Activated effector memory CD4-positive, alpha-beta T cell treated with Interleukin-2 at 50 U/mL for 16 hours (primary cell): Measurements from ENCODE around the gene AQP7.
"Not testable (repeated sequence)": the region's sequence is repeated elsewhere in the genome, so short reads cannot be mapped to it uniquely, and the experiment has no call there.

Experiments
- DNase-seq: peaks from one replicate; pipeline ENCODE4 v3.0.0-alpha.2; 2020

Gene AQP7

DNA sequence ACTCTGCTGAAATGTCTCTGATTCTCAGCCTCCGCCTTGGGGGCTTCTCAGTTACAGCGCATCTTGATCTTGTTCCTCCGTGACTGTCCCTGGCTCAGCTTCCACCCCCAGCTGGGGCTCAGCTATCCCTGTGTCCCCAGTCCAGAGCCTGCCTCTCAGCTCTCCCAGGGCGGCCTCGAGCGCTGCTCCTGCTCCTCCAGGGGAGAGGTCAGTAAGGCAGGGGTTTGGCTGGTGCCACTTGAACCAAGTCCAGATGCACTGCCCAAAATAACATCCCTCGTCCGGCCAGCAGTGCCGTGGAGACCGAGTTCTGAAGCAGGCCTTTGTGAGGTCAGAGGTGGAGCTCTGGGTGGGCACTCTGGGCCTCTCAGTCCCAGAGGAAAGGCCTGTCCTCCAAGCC lies at the start of gene AQP7:
Gene AQP7, minus strand, starts transcription at position 198 of the 400 bp plus-strand sequence. CDS start 1,306 bp downstream, outside the sequence.
- DNase-seq = not testable (repeated sequence)

DNA sequence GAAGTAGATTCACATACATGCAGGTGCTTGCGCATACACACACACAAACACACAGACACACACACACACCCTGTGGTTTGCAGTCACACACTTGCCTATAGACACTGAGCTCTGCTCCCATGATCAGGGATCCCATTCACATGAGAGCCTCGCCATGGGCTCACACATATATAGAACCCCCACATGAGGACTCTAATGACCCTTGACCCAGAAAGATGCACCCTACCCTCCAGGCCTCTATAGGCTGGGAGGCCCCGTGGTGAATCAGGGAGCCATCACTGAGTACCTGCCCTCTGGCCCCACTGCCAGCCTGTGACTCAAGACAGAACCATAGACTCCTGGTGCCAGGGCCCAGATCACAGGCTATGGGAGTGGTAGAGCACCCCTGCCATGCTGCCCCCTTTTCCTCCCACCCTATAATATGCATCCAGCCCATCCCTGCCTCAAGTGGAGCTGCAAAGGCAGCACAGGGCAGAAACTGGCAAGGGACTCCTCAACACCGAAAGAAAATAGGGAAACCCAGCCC lies 48.3 kb upstream of the AQP7 start:
- no peak for DNase-seq

DNA sequence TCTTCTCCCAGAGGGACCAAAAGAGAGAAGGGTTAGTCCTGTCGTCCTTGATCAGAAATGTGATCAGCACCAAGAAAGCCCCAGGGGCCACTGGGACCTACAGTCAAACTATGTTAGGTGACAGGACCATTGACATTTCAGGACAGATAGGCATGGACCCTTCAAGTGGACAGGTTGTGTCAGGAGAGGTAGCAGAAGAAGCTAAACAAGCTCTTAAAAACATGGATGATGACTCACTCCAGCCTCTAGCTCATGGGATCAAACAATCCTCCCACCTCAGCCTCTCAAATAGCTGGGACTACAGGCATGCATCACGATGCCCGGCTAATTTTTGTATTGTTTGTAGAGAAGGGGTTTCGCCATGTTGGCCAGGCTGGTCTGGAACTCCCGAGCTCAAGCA lies 47.3 kb upstream of the AQP7 start:
- no peak for DNase-seq

DNA sequence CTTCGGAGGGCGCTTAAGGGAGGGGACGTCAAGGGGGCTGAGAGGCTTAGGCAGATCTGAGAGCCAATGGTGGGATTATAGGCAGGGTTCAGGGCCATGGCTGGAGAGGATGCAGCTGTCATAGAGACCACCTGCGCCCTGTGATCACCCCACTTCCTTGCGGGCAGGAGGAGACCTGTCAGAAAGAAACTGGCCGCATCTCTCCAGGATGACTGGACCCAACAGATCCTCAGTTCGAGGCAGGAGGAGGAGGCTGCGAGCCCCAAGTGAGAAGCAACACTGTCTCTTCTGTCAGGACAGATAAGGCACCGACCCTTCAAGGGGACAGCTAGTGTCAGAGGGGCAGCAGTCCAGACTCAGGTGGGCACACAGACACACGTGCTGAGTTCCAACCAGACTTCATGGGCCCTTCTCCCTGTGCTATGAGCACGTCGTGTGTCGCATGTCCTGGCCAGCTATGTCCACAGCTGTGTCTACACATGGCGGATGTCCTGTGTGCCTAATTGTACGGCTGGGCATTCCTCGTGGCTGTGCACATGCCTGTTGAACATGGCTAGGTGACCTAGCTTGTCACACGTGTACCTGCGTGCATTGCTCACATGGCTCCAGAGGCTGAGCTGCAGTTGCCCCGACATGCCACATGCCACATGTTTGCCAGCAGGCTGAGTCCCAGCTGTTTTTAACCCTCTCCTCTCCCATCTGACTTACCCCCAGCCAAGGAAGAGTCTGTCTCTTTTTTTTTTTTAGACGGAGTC lies 45.6 kb upstream of the AQP7 start:
- no peak for DNase-seq

DNA sequence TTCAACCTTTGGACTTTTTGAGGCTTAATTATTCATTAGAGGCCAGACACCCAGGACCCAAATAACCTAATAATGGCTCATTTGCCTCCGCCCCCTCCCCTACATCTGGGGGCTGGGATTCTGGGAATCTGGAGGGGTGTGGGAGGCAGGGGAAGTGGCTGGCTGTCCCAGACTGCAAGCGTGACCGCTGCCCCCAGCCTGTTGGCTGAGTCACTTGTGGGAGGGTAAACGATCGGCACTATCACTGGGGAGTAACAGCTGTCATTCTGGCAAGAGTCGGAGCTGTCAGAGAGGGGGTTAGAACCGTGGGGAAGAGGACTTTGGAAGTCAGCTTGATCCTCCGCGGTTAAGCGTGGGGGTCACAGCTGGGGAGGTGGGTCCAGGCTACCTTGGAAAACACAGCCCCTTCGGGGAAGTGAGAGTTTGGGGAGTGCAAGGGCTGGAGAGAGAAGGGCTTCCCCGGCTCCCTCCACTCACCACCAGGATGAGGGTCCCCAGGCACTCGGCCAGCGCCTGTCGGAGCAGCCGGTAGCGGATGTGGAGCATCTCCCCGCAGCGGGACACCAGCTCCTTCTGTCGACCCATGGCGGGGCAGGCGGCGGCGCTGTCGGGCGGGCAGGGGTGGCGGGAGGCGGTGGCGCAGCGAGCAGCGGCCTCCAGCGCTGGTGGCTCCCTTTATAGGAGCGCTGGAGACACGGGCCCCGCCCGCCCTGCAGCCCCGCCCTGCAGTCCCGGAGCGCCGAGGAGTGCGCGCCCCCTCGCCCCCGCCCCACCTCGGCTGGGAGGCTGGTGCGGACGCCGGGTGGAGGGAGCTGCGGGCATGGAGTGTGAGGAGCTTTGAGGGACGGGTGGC lies 44.8 kb upstream of the AQP7 start, which contains the start of gene AQP3:
Gene AQP3, minus strand, starts transcription at position 648 of the 853 bp plus-strand sequence. Its CDS starts 63 bp downstream, at position 585.
- peak; percentile 70 for DNase-seq

DNA sequence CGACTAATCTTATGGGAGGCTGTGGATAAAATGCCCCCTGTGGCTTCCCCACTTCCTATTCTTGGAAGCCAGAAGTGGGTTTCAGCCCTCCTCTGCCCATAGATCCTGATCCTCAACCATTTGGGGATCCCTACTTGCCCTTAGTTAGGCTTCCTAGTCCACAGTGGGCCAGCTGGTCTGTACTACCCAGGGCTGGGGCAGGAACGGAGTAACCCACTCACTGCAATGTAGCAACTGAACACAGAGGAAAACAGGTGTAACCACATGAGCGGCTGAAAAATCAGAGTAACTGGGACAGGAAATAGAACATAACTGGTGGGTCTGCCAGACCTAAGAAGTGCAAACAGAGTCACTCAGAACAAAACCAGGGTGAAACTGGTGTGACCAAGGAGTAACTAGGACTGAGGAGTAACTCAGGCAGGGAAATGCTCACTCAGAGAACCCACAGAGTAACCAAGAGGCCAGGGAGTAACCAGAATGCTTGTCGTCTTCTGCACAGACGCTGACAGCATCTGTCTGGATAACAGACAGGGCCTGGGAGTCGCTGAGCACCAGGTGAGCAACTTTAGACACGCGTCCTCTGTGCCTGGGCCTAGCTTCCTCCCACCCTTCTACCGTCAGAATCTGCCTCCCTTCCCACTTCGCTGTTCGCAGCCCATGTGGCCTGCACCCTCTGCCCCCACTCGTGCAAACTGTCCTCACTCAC lies 44.0 kb upstream of the AQP7 start:
- DNase-seq = peak; percentile 37

DNA sequence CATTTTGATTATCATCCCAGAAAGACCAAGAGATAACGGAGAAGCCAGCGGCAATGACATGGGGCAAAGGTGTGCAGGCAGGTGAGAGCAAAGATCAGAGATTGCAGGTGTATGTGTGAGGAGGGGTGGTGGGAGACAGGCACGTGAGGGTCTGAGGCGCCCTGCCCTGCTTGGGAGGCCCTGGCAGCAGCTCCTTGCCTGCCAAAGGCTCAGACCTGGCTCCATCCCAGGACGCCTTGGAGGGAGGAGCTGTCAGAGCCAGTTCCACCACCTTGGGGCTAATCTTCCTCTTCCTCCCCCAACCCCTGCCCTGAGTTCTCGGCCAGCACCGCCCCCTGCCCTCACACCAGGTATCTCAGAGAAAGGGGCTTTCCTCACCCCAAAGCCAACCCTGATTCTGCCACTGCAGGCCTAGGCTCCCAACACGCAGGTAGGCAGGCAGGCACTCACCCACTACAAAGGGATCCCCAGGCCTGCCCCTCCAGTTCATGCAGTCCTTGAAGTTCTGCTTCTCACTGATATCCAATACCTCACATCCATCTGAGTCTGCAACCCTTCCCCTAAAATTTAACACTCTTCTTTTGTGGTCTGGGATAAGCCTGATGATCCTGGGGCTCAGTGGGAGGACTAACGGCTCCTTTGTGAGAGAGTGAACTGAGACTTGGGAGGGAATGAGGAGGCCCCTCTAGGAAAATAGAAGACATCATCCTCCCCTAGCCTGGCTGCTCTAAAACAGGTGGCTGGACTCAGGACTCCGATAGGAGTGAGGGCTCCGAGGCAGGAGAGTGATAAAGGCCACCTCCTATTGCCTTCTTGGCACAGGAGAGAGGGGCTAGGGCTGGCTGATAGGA lies 43.2 kb upstream of the AQP7 start:
- DNase-seq = no peak

DNA sequence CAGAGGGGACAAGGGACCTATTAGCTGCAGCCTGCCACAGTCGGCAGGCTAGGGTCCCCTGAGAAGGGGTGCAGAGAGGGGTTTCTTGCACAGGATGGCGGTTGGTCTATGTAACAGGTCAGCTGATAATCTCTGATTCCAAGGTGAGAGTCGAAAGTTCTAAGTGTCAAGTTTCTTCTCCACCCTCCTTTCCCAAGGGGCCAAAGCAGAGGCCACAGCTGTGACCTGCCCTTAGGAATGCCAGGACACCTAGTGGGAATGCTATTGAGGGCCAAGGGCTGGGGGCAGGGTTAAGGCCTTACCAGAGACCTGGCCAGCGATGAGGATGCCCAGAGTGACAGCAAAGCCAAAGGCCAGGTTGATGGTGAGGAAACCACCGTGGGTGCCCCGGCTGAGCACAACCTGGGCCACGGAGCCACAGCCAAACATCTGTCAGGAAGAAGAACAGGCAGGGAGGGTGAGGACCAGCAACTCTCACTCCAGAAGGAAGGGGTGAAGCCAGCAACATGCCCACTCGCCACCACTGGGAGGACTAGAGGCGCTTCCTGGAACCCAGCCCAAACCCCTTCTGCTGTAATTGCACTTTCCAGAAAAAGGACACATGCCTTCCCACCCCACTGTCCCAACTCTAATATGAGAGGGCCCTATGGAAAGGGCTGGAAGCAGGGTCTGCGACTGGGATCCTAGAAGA lies 41.2 kb upstream of the AQP7 start:
- no peak for DNase-seq

DNA sequence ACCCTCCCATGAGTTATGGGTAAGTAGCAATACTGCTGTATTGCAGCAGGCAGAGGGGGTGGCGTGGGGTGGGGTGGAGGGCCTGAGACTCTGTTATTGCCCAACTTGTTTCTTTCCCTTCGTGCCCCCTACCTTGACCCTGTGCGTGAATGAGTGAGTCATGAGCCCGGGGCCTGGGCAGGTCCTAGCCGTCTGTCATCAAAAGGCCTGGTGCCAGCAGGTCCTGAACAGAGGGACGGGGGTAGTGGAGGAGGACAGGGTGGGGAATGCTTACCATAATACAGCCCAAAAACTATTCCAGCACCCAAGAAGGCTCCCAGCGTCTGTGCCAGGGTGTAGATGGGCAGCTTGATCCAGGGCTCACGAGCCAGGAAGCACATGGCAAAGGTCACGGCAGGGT lies 40.7 kb upstream of the AQP7 start:
- DNase-seq = no peak

DNA sequence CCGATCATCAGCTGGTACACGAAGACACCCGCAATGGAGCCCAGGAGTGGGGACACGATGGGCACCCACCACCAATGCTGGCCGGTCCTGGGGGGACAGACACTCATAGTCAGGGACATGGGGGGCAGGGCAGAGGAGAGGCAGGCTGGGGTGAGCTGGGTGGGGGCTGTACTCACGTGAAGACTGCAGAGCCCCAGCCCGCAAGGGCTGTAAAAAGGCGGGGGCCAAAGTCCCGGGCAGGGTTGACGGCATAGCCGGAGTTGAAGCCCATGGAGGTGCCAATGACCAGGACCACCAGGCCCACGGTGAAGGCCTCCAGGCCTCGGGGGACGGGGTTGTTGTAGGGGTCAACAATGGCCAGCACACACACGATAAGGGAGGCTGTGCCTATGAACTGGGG lies 39.8 kb upstream of the AQP7 start:
- DNase-seq = no peak

DNA sequence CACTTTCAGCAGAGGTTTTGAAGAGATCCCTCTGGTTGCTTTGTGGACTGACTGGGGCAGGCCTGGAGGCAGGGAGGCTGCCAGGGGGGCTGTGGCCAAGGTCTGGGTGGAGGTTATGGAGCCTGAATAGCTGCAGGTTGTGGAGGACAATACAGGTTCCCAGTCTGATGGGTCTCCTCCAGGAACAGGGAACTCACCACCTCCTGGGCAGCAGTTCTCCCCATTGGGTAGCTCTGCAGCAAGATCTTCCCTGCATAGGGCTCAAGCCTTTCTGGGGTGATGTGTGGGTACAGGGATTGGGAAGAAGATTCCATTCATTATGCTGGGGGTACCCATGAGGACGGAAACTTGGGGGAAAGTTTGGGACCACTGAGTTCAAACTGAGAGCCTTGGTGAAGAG lies 38.2 kb upstream of the AQP7 start:
- no peak for DNase-seq

DNA sequence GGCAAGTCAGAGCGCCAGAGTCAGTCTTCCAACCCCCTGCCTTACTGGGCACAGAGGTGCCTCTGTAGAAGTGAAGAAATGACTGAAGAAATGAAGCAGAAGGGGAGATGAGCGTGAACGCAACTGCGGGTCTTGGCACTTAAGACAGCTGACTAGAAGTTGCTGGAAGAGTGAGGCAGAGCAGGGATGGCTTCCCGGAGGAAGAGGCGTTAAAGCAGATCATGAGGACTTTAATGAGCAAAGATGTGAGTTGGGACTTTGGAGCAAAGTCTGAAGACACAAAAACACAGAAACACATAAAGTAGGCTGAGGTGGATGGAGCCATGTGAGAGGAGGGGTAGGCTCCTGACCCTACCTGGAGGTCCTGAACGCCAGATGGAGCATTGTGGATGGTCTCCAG lies 37.8 kb upstream of the AQP7 start:
- DNase-seq = no peak

DNA sequence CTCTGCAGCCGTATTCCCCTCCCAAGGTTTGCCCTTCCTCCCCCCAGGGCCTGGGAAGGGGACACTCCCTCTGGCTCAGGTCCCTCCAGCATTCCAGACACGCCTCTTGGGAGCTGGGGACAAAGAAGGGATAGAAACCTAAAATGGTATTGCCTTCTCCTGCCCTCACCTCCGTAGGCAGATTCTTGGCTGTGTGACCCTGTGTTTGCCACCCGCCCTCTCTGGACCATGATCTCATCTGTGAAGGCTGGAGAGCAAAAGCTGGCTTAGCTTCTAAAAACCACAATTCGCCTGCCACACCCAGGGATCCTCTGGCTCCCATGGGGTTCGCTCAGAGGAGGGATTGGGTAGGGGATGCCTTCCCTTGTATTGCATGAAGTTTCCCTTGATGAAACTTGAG lies 37.4 kb upstream of the AQP7 start:
- DNase-seq = no peak

DNA sequence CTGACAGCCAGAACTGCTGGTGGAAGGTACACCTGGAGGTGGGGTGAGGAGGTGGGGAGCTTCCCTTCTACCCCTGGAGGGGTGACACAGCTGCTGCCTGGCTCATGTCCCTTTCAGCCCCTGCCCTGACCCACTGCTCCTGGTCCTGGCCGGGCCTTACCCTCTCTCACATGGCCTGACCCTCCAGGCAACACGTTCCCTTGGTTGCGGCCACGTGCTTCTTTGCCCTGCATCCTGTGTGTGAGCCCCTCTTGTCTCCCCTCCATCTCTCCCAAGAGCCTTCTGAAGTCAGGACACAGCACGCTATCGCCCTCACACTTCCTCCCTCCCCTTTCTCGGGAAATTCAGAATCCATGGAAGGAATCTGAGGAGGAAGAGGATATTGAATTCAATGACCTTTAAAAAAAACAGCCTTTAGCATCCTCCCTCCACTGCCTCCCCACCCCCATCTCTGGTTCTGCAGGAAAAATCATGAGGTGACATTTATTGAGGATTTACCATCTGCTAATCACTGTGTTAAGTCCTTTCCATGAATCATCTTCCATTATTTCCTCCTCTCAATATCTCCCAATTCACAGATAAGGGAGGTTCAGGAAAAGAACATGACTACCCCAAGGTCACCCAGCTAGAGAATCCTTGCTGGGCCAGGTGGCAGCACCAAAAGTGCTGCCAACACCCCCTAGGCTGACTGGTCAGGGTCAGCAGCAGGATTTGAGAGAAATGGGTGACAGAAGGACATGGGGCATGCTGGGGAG lies 36.7 kb upstream of the AQP7 start:
- no peak for DNase-seq

DNA sequence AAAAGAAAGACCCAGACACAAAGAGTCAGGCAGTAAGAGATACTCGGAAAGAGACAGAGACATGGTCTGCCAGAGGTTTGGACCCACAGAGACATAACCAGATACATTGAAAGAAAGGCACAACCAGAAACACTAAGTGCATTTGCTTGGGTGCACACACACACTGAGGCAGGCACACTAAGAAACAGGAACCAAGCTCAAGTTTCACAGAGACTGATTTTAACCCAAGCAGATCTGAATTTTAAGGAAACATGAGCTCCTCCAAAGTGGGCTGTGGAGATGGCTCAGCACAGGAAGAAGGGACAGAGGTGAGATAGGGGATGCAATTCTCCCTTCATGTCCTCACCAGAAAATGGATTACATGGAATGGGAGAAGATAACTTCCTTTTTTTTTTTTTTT lies 35.5 kb upstream of the AQP7 start:
- no peak for DNase-seq

DNA sequence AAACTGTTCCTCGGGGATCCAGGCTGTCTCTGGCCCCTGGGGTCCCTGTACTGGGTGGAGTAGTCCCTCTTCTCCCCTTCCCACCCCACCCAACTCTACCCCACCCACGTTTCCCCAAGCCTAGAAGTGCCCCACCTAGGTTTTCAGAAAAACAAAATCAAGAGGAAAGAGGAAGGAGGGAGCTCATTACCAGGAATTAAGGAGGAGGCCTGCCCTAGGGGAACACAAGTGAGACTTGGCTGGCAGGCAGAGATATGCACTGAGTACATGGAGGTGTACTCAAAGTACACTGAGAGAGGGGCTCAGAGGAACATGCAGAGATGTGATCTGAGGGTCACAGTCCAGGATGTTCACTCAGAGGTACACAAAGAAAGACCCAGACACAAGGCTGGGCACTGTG lies 34.8 kb upstream of the AQP7 start:
- no peak for DNase-seq

DNA sequence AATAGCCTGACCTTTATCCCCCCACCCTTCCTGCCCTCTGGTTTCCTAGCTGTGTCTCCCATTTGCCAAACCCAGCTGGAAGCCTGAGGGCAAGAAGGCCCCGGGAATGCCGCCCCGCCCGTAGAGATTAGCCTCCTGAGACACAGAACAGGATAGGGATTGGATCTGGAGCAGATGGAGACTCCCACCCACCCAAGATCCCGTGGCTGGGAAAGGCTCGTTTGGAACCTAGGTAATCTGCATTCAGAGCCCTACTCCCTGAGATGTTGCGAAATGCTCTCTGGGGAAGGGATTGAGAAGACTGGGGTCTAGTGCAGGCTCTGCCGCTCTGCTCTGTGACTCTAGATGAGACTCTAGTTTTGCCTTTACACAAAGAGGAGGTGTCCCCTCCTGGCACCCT lies 34.1 kb upstream of the AQP7 start:
- DNase-seq = no peak

DNA sequence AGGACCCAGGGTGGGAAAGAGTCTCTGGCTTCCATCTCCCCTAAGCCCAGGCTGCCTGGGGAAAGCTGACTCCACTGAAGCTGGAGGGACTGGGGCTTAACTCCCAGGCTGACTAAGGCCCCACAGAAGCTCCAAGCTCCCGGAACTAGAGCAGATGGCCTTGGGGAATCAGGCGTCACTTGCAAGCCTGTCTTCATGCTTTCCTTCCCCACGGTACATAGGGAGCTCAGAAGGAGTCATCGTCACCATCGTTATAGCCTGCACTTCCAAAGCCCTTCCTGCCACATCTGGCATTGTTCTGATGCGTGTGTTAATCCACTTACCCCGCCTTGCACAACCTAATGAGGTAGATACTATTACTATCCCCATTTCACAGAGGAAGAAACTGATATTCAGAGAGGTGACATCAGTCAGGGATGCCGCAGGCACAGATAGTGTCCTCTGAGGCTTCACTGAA lies 33.5 kb upstream of the AQP7 start:
- no peak for DNase-seq

DNA sequence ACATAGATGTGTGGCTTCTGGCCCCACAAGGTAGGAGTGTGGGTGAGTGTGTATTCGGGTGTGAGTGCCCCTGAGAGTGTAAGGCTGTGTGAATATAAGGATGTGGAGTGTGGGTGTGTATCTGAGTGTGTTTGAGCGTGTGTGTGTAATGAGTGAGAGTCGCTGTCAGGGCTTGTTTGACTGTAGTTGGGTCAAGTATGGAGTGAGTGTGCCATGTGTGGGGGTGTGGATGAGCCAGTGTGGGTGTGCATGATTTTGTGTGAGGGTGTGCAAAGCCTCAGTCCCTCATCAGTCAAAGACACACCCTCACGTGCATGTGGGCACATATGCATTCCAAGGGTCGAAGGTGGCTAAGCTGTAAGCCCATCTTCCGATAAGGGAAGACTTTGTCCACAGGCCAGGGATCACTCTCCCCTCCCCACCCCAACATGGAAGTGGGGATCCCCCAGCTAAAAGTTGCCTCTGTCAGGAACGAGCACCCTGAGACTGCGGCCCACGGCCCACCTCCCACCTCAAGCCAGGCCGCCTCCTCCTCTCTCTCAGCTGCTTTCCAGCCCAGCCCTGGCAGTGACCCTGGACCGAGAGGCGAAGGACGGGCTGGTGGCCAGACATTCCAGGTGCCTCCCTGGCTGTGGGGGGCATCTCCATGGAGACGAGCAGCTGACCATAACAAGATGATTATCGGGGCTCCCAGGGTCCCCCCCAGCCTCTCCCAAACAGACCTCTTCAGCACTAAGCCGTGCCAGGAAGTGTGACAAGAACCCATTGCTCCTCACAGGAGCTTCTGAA lies 32.1 kb upstream of the AQP7 start:
- DNase-seq = no peak

DNA sequence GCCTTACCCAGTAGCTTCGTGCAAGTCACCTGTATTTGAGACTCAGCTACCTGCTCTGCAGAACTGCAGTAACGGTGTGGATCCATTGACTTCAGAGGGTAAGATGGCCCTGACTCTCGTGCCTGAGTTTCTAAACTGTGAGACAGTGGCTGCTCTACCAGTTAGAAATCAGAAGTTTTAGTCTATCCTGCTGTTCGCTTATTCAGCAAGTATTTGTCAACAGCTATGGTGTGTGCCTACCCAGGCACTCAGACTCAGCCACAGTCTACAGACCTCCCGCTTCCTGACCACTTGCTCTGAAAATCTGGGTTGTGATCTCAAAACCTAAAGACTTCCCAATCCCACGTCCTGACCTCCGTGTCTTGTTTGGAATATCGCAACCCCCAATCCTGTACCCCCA lies 31.5 kb upstream of the AQP7 start:
- DNase-seq = no peak
